HepG2 (cell line): ENCODE measurements around the gene PCTP. TPM values are rescaled to one million over a fixed set of nuclear protein-coding genes. Genes with fewer than 3 reads are reported as not detected.
A peak's percentile ranks its signal among the peaks of the same experiment; 100 is the strongest.

Experiments used
- ARID2 ChIP-seq: sonication (generic); formaldehyde crosslinking; IDR thresholded peaks from 2 replicates; pipeline ENCODE4 v1.8.1; 2022; ENCODE audit warnings: mild to moderate bottlenecking, missing genetic modification reagents, borderline replicate concordance
- FOXC1 ChIP-seq: sonication (generic); formaldehyde crosslinking; IDR thresholded peaks from 2 replicates; pipeline ENCODE4 v1.8.0; 2022; ENCODE audit warnings: mild to moderate bottlenecking, missing genetic modification reagents, borderline replicate concordance
- HDAC2 ChIP-seq: sonication (generic); formaldehyde crosslinking; IDR thresholded peaks from 2 replicates; pipeline ENCODE4 v1.4.0; 2020; ENCODE audit warnings: missing genetic modification reagents
- SOX6 ChIP-seq, 2 experiments: fragments of 450-650 bp in 1 of 2; sonication (generic) in 1 of 2; formaldehyde crosslinking in 1 of 2; IDR thresholded peaks; 2 replicates each; pipeline versions ENCODE4 v1.4.0 to v1.6.1; 2017 to 2020; ENCODE audit warnings: antibody characterized with exemption in 1 of 2, mild to moderate bottlenecking in 1 of 2, missing genetic modification reagents in 1 of 2
- ZBED4 ChIP-seq: sonication (generic); formaldehyde crosslinking; IDR thresholded peaks from 2 replicates; pipeline ENCODE4 v1.4.0; 2020; ENCODE audit warnings: missing genetic modification reagents, borderline replicate concordance
- ZBTB21 ChIP-seq: sonication (generic); formaldehyde crosslinking; IDR thresholded peaks from 2 replicates; pipeline ENCODE4 v1.4.0; 2020; ENCODE audit warnings: missing genetic modification reagents
- ZBTB3 ChIP-seq: sonication (generic); formaldehyde crosslinking; IDR thresholded peaks from 2 replicates; pipeline ENCODE4 v1.4.0; 2020; ENCODE audit warnings: low read depth, mild to moderate bottlenecking, moderate library complexity, missing genetic modification reagents, borderline replicate concordance
- ZNF414 ChIP-seq: sonication (generic); formaldehyde crosslinking; IDR thresholded peaks from 2 replicates; pipeline ENCODE4 v1.5.0; 2020; ENCODE audit warnings: missing genetic modification reagents
- ZNF460 ChIP-seq: sonication (generic); formaldehyde crosslinking; IDR thresholded peaks from 2 replicates; pipeline ENCODE4 v1.5.1; 2020; ENCODE audit warnings: missing genetic modification reagents, mild to moderate bottlenecking, borderline replicate concordance
- polyA plus RNA-seq, 8 experiments: library from polyadenylated mRNA; depleted of rRNA in 3 of 8; stranded (reverse) in 7 of 8; unstranded in 1 of 8; fragments of >200 nt; fragmentation: Illumina TruSeq in 4 of 8; extraction: Trizol in 4 of 8; gene quantifications; 2 replicates each; pipeline versions ENCODE4 v1.2.1 to v1.2.3, GENCODE V29; 2011 to 2016; ENCODE audit warnings: low read depth in 4 of 8, missing spikeins in 1 of 8, mixed read lengths in 1 of 8; ENCODE audit not compliant: insufficient read depth in 1 of 8
- total RNA-seq, 5 experiments: library from RNA; depleted of rRNA; stranded (reverse); fragments of >200 nt; fragmentation: Illumina TruSeq; extraction: Trizol; gene quantifications; 2 replicates each; pipeline ENCODE4 v1.2.3, GENCODE V29; 2016; ENCODE audit warnings: low read depth in 1 of 5
- TF ChIP-seq, protein P1 (sequence below): sonication (generic); formaldehyde crosslinking; IDR thresholded peaks from 2 replicates; pipeline ENCODE4 v1.4.0; 2020; ENCODE audit warnings: mild to moderate bottlenecking, missing genetic modification reagents, borderline replicate concordance
- TF ChIP-seq, protein P2 (sequence below): sonication (generic); formaldehyde crosslinking; IDR thresholded peaks from 2 replicates; pipeline ENCODE4 v1.9.0; 2021; ENCODE audit warnings: missing genetic modification reagents, borderline replicate concordance
- TF ChIP-seq, protein P3 (sequence below): sonication (generic); formaldehyde crosslinking; conservative IDR thresholded peaks from 2 replicates; pipeline ENCODE4 v1.4.0; 2020; ENCODE audit warnings: mild to moderate bottlenecking, missing genetic modification reagents, moderate library complexity
- TF ChIP-seq, protein P4 (sequence below): IDR thresholded peaks from 2 replicates; pipeline ENCODE4 v1.6.1; 2016; ENCODE audit warnings: low read depth

The PCTP gene
- total and polyA plus RNA-seq, 2 of the 13 experiments (the other 11 are each of a cell fraction or from before 2014, with no cell fraction given) = 37.1 to 50.7 TPM

GRCh38 chr17:55774846-55775271, 24.0 kb downstream of the PCTP start (continued):
- TF ChIP-seq ZBED4 (CRISPR knock-in tag) (no peak), ZBTB21 (CRISPR knock-in tag) (no peak), FOXC1 (CRISPR knock-in tag) (no peak), SOX6 (IDR thresholded peaks at IDR 0.05) (no peak), SOX6 (CRISPR knock-in tag; IDR thresholded peaks at IDR 0.05) (0 out of 2 replicates have a peak, but pooled peaks have one; percentile 24), ZBTB3 (CRISPR knock-in tag) (no peak), ARID2 (CRISPR knock-in tag) (no peak), ZNF414 (CRISPR knock-in tag) (no peak), HDAC2 (CRISPR knock-in tag) (no peak), ZNF460 (no peak)
- TF ChIP-seq, protein P1, sequence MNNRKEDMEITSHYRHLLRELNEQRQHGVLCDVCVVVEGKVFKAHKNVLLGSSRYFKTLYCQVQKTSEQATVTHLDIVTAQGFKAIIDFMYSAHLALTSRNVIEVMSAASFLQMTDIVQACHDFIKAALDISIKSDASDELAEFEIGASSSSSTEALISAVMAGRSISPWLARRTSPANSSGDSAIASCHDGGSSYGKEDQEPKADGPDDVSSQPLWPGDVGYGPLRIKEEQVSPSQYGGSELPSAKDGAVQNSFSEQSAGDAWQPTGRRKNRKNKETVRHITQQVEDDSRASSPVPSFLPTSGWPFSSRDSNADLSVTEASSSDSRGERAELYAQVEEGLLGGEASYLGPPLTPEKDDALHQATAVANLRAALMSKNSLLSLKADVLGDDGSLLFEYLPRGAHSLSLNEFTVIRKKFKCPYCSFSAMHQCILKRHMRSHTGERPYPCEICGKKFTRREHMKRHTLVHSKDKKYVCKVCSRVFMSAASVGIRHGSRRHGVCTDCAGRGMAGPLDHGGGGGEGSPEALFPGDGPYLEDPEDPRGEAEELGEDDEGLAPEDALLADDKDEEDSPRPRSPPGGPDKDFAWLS (CRISPR knock-in tag) = no peak
- TF ChIP-seq, protein P2, sequence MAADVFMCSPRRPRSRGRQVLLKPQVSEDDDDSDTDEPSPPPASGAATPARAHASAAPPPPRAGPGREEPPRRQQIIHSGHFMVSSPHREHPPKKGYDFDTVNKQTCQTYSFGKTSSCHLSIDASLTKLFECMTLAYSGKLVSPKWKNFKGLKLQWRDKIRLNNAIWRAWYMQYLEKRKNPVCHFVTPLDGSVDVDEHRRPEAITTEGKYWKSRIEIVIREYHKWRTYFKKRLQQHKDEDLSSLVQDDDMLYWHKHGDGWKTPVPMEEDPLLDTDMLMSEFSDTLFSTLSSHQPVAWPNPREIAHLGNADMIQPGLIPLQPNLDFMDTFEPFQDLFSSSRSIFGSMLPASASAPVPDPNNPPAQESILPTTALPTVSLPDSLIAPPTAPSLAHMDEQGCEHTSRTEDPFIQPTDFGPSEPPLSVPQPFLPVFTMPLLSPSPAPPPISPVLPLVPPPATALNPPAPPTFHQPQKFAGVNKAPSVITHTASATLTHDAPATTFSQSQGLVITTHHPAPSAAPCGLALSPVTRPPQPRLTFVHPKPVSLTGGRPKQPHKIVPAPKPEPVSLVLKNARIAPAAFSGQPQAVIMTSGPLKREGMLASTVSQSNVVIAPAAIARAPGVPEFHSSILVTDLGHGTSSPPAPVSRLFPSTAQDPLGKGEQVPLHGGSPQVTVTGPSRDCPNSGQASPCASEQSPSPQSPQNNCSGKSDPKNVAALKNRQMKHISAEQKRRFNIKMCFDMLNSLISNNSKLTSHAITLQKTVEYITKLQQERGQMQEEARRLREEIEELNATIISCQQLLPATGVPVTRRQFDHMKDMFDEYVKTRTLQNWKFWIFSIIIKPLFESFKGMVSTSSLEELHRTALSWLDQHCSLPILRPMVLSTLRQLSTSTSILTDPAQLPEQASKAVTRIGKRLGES (CRISPR knock-in tag) = no peak
- TF ChIP-seq, protein P3, sequence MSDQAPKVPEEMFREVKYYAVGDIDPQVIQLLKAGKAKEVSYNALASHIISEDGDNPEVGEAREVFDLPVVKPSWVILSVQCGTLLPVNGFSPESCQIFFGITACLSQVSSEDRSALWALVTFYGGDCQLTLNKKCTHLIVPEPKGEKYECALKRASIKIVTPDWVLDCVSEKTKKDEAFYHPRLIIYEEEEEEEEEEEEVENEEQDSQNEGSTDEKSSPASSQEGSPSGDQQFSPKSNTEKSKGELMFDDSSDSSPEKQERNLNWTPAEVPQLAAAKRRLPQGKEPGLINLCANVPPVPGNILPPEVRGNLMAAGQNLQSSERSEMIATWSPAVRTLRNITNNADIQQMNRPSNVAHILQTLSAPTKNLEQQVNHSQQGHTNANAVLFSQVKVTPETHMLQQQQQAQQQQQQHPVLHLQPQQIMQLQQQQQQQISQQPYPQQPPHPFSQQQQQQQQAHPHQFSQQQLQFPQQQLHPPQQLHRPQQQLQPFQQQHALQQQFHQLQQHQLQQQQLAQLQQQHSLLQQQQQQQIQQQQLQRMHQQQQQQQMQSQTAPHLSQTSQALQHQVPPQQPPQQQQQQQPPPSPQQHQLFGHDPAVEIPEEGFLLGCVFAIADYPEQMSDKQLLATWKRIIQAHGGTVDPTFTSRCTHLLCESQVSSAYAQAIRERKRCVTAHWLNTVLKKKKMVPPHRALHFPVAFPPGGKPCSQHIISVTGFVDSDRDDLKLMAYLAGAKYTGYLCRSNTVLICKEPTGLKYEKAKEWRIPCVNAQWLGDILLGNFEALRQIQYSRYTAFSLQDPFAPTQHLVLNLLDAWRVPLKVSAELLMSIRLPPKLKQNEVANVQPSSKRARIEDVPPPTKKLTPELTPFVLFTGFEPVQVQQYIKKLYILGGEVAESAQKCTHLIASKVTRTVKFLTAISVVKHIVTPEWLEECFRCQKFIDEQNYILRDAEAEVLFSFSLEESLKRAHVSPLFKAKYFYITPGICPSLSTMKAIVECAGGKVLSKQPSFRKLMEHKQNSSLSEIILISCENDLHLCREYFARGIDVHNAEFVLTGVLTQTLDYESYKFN (CRISPR knock-in tag) = no peak
- TF ChIP-seq, protein P4, sequence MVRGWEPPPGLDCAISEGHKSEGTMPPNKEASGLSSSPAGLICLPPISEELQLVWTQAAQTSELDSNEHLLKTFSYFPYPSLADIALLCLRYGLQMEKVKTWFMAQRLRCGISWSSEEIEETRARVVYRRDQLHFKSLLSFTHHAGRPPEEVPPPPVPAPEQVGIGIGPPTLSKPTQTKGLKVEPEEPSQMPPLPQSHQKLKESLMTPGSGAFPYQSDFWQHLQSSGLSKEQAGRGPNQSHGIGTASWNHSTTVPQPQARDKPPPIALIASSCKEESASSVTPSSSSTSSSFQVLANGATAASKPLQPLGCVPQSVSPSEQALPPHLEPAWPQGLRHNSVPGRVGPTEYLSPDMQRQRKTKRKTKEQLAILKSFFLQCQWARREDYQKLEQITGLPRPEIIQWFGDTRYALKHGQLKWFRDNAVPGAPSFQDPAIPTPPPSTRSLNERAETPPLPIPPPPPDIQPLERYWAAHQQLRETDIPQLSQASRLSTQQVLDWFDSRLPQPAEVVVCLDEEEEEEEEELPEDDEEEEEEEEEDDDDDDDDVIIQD (CRISPR knock-in tag) = no peak
